Nephron (organoid): Measurements from ENCODE around the gene PROSER3.

ENCODE experiments used
- H3K27ac Mint-ChIP-seq, 3 experiments: 2 replicates each; pipeline ENCODE4 v1.8.0; 2020; ENCODE audit warnings: mixed read lengths in 3 of 3, mild to moderate bottlenecking in 2 of 3, moderate library complexity in 1 of 3
- H3K27me3 Mint-ChIP-seq: 2 replicates; pipeline ENCODE4 v1.8.0; 2021; ENCODE audit warnings: low read depth, mild to moderate bottlenecking, moderate library complexity, mixed read lengths
- H3K36me3 Mint-ChIP-seq: 2 replicates; pipeline ENCODE4 v1.8.0; 2020; ENCODE audit warnings: low read depth, mixed read lengths
- H3K4me1 Mint-ChIP-seq: 2 replicates; pipeline ENCODE4 v1.8.0; 2020; ENCODE audit warnings: mixed read lengths
- H3K4me3 Mint-ChIP-seq, 3 experiments: 2 replicates each; pipeline ENCODE4 v1.8.0; 2020; ENCODE audit warnings: mild to moderate bottlenecking in 3 of 3, mixed read lengths in 3 of 3, moderate library complexity in 2 of 3
- H3K9me3 Mint-ChIP-seq: 2 replicates; pipeline ENCODE4 v1.8.0; 2020; ENCODE audit warnings: mixed read lengths
- CTCF ChIP-seq, 3 experiments: fragments of 200-600 bp; sonication (generic); IDR thresholded peaks; one replicate each; pipeline ENCODE4 v1.5.0; 2021; ENCODE audit warnings: antibody characterized with exemption in 3 of 3; ENCODE audit not compliant: unreplicated experiment in 3 of 3

Gene PROSER3

GRCh38 chr19:35757749-35758608 lies at the start of gene PROSER3:
PROSER3 (plus strand) TSS chr19:35758176; CDS start chr19:35758216, 40 bp downstream.
- TF ChIP-seq CTCF (IDR thresholded peaks at IDR 0.05; ENCODE audit: unreplicated experiment in 3 of 3): no peak
- H3K27ac Mint-ChIP-seq: peak within 1 kb of the TSS; percentile 95 to 98 (median 95)
- peaks cover 26% of the 10 kb centered on the region for H3K36me3 Mint-ChIP-seq
- H3K4me1 Mint-ChIP-seq: peaks cover 32% of the 10 kb centered on the region
- peaks cover 11% of the 10 kb centered on the region for H3K27me3 Mint-ChIP-seq
- H3K4me3 Mint-ChIP-seq: peak within 1 kb of the TSS; percentile 92 to 97 (median 95)
- H3K9me3 Mint-ChIP-seq: no peaks in the 10 kb centered on the region

GRCh38 chr19:35708391-35708790 lies 49.6 kb upstream of the PROSER3 start:
- TF ChIP-seq CTCF (IDR thresholded peaks at IDR 0.05; ENCODE audit: unreplicated experiment in 3 of 3): no peak
- H3K27ac Mint-ChIP-seq: no peak overlapping the region
- no peaks in the 10 kb centered on the region for H3K4me1 Mint-ChIP-seq
- H3K27me3 Mint-ChIP-seq: peaks cover 3% of the 10 kb centered on the region
- H3K9me3 Mint-ChIP-seq: no peaks in the 10 kb centered on the region
- H3K4me3 Mint-ChIP-seq: no peak overlapping the region
- no peaks in the 10 kb centered on the region for H3K36me3 Mint-ChIP-seq

- Mint-ChIP-seq H3K36me3 (no peaks in the 10 kb centered on the region), H3K9me3 (no peaks in the 10 kb centered on the region), H3K27me3 (peaks cover 7% of the 10 kb centered on the region), H3K4me3 (no peak overlapping the region), H3K27ac (no peak overlapping the region), H3K4me1 (peaks cover 1% of the 10 kb centered on the region)
- no peak for TF ChIP-seq CTCF (IDR thresholded peaks at IDR 0.05; ENCODE audit: unreplicated experiment in 3 of 3)
Observed at GRCh38 chr19:35710784-35711723, 46.9 kb upstream of the PROSER3 start.

GRCh38 chr19:35712567-35713505 lies 45.1 kb upstream of the PROSER3 start:
- H3K36me3 Mint-ChIP-seq: no peaks in the 10 kb centered on the region
- H3K9me3 Mint-ChIP-seq: no peaks in the 10 kb centered on the region
- TF ChIP-seq CTCF (IDR thresholded peaks at IDR 0.05; ENCODE audit: unreplicated experiment in 3 of 3): no peak
- peak overlapping the region in 1 of 3 experiments; percentile 52 for H3K4me3 Mint-ChIP-seq
- no peak overlapping the region for H3K27ac Mint-ChIP-seq
- H3K4me1 Mint-ChIP-seq: peaks cover 7% of the 10 kb centered on the region
- H3K27me3 Mint-ChIP-seq: peaks cover 6% of the 10 kb centered on the region

GRCh38 chr19:35713506-35713850 lies 44.5 kb upstream of the PROSER3 start:
- Mint-ChIP-seq H3K27me3 (peaks cover 4% of the 10 kb centered on the region), H3K27ac (no peak overlapping the region), H3K4me3 (no peak overlapping the region), H3K4me1 (peaks cover 7% of the 10 kb centered on the region), H3K36me3 (no peaks in the 10 kb centered on the region), H3K9me3 (no peaks in the 10 kb centered on the region)
- no peak for TF ChIP-seq CTCF (IDR thresholded peaks at IDR 0.05; ENCODE audit: unreplicated experiment in 3 of 3)
